Astrocyte of the hippocampus (primary cell): Measurements from ENCODE around the gene HILPDA.
A peak's percentile ranks its signal among the peaks of the same experiment; 100 is the strongest.
"Not testable (repeated sequence)": the region's sequence is repeated elsewhere in the genome, so short reads cannot be mapped to it uniquely, and the experiment has no call there.

ENCODE experiments used
- DNase-seq: peaks from one replicate; pipeline ENCODE4 v3.0.0; 2011; ENCODE audit warnings: low read depth, low spot score

The HILPDA gene

DNA sequence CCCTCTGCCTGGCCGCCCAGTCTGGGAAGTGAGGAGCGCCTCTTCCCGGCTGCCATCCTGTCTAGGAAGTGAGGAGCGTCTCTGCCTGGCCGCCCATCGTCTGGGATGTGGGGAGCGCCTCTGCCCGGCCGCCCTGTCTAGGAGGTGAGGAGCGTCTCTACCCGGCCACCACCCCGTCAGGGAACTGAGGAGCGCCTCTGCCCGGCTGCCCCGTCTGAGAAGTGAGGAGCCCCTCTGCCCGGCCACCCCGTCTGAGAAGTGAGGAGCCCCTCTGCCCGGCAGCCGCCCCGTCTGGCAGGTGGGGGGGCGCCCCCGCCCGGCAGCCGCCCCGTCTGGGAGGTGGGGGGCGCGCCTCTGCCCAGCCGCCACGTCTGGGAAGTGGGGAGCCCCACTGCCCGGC, 7.7 kb downstream of the HILPDA start:
- not testable (repeated sequence) for DNase-seq

DNA sequence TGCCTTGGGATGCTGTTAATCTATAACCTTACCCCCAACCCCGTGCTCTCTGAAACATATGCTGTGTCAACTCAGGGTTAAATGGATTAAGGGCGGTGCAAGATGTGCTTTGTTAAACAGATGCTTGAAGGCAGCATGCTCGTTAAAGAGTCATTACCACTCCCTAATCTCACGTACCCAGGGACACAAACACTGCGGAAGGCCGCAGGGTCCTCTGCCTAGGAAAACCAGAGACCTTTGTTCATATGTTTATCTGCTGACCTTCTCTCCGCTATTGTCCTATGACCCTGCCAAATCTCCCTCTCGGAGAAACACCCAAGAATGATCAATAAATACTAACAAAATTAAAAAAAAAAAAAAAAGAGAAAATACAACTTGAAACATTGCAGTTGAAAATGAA, 8.3 kb downstream of the HILPDA start:
- DNase-seq, result not testable (repeated sequence)

GRCh38 chr7:128466871-128467270, 11.2 kb downstream of the HILPDA start:
- DNase-seq, result not testable (repeated sequence)

- peak; percentile 95 for DNase-seq
Measured at GRCh38 chr7:128476402-128477335, 21.0 kb downstream of the HILPDA start, which contains the start of gene METTL2B. METTL2B (plus strand) TSS chr7:128476748; CDS start chr7:128476766, 18 bp downstream.

DNA sequence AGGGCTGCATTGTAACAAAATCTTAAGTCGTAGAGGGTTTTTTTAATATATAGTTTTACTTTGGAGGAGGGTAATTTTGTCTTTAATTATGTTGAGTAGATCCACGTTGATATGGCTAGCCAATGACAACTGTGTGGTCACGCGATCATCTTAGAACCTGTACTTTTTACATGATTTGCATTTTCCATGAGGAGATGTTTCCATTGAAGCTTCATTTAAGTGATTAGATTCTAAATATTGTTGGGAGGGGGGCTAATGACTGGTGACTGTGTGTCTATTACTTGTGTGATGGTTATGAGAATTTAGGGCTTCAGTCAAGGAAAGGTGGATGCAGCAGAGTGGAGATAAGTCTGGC, 21.6 kb downstream of the HILPDA start:
- not testable (repeated sequence) for DNase-seq

DNA sequence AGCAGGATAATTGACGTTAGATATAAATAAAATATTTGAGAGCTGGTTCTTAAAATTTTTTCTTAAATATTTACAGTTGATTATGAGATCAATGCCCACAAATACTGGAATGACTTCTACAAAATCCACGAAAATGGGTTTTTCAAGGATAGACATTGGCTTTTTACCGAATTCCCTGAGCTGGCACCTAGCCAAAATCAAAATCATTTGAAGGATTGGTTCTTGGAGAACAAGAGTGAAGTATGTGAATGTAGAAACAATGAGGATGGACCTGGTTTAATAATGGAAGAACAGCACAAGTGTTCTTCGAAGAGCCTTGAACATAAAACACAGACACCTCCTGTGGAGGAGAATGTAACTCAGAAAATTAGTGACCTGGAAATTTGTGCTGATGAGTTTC, 23.4 kb downstream of the HILPDA start:
- DNase-seq, result not testable (repeated sequence)

GRCh38 chr7:128488134-128488533, 32.5 kb downstream of the HILPDA start:
- not testable (repeated sequence) for DNase-seq

DNA sequence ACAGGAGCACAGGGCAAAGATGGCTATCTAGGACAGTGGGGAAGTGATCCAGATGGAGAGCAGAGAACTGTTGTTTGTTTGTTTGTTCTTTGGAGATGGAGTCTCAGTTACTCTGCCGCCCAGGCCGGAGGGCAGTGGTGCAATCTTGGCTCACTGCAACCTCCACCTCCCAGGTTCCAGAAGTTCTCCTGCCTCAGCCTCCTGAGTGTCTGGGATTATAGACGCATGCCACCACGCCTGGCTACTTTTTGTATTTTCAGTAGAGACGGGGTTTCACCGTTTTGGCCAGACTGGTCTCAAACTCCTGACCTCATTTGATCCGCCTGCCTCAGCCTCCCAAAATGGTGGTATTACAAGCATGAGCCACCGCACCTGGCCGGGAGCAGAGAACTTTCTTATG, 41.7 kb downstream of the HILPDA start:
- DNase-seq, result no peak

DNA sequence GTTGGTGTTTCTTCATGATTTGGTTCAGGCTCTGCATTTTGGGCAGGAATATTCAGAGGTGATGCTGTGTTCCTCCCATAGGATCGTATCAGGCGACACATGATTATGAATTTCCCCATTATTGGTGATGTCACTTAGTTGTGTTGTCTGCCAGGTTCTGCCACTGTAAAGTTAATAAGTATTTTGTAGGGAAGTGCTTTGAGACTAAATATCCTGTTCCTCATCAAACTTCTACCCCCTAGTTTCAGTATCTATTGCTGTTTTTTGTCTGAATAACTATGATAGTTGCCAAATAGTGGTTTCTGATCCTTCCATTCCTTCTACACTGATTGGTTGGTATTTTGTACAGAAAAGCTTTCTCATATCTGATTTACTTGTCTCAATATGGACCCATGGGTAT, 49.7 kb downstream of the HILPDA start:
- DNase-seq, result not testable (repeated sequence)

GRCh38 chr7:128506819-128507218, 51.1 kb downstream of the HILPDA start:
- DNase-seq, result not testable (repeated sequence)

- not testable (repeated sequence) for DNase-seq
Measured at GRCh38 chr7:128507321-128507993, 51.8 kb downstream of the HILPDA start.
